Measurements from ENCODE around the gene TP53TG5.

DNA sequence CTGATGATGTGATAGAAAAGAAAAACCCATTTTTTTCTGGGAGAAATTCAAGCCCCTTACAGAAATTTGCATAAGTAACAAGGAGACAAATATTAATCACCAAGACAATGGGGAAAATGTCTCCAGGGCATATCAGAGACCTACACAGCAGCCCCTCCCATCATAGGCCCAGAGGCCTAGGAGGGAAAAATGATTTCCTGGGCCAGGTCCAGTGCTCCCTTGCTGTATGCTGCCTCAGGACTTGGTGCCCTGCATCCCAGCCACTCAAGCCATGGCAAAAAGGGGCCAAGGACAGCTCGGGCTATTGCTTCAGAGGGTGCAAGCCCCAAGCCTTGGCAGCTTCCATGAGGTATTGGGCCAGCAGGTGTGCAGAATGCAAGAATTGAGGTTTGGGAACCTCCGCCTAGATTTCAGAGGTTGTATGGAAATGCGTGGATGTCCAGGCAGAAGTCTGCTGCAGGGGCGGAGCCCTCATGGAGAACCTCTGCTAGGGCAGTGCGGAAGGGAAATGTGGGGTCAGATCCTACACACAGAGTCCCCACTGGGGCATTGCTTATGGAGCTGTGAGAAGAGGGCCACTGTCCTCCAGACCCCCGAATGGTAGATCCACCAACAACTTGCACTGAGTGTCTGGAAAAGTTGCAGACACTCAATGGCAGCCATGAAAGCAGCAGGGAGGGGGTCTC lies 22.4 kb upstream of the TP53TG5 start:
- TF ChIP-seq, protein P1, sequence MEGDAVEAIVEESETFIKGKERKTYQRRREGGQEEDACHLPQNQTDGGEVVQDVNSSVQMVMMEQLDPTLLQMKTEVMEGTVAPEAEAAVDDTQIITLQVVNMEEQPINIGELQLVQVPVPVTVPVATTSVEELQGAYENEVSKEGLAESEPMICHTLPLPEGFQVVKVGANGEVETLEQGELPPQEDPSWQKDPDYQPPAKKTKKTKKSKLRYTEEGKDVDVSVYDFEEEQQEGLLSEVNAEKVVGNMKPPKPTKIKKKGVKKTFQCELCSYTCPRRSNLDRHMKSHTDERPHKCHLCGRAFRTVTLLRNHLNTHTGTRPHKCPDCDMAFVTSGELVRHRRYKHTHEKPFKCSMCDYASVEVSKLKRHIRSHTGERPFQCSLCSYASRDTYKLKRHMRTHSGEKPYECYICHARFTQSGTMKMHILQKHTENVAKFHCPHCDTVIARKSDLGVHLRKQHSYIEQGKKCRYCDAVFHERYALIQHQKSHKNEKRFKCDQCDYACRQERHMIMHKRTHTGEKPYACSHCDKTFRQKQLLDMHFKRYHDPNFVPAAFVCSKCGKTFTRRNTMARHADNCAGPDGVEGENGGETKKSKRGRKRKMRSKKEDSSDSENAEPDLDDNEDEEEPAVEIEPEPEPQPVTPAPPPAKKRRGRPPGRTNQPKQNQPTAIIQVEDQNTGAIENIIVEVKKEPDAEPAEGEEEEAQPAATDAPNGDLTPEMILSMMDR (optimal IDR thresholded peaks at IDR 0.05 in 1 of 3, IDR thresholded peaks at IDR 0.05 in 1 of 3, conservative IDR thresholded peaks at IDR 0.05 in 1 of 3; ENCODE audit: extremely low read depth in 1 of 3, insufficient read depth in 2 of 3, low read length in 3 of 3) = no peak
- no peak for TF ChIP-seq EZH2 (IDR thresholded peaks at IDR 0.05; ENCODE audit: low read length)

All from keratinocyte (primary cell).